ENCODE measurements around the gene SORCS2.

SORCS2 gene

DNA sequence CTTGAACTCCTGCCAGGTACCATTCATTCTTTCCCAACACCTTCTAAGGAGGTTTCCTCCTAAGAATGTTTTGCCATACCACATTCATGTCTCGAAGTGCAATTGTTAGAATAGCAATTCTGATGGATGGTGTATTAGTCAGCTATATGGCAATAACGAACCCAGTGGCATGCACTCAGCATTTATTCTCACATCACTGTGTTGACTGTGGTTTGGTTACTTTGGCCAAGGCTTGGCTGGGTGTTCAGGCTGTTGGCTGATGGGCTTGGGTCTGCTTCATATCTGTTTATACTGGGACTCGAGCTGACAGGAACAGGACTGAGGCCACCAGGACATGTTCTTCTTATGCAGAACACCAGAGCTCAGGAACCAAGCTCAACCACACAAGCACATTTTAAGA is 210.7 kb downstream of the SORCS2 start:
- FAIRE-seq = peak; percentile 35
- DNase-seq (ENCODE audit: low spot score) = peak; percentile 18

DNA sequence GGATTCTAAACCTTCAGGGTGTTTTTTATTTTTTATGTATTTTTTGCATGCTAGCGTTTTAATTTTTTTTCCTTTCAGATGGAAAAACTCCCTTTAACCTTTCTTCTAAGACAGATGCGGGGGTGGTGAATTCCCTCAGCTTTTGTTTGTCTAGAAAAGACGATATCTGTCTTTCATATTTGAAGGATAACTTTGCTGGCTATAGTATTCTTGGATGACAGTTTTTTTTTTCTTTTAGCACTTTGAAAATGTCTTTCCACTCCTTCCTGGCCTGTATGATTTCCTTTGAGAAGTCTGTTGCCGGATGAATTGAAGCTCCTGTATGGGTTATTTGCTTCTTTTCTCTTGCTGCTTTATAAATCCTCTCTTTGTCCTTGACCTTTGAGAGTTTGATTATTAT is 215.8 kb downstream of the SORCS2 start:
- FAIRE-seq (no peak), DNase-seq (ENCODE audit: low spot score) (no peak)

DNA sequence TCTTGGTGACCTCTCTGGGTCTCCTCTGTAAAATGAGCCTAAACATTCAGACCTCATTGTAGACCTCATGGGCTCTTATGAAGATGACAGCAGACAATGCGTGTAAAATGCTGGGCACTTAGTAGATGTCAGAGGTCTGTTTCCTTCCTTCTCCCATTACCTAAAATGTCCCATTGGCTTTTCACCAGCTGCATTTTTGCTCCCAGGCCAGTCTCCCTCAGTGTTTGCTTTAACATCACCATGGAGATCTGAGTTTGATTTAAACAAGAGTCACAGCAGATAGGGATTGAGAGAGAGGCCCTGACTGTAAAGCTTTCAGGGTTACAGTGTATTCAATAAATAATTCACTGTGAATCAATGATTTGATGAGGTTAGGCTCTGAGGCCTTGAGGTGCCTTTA is 218.1 kb downstream of the SORCS2 start:
- FAIRE-seq (no peak), DNase-seq (ENCODE audit: low spot score) (no peak)

DNA sequence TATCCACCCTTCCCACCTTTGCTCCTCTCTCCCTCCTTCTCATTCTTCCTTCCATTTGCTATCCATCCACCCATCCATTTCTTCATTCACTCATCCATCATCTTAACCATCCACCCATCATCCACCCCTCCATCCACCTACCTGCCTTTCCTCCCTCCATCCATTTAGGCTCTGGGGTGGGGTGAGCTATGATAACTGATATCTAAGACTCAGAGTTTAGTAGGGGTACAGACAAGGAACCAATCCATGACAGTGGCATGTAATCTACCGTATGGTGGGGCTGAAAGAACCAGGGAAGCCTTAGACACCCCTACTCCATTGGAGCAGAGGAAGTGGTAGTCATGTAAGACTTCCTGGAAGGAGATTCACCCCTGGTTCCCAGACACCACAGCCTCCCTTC is 219.2 kb downstream of the SORCS2 start:
- FAIRE-seq (no peak), DNase-seq (ENCODE audit: low spot score) (no peak)

DNA sequence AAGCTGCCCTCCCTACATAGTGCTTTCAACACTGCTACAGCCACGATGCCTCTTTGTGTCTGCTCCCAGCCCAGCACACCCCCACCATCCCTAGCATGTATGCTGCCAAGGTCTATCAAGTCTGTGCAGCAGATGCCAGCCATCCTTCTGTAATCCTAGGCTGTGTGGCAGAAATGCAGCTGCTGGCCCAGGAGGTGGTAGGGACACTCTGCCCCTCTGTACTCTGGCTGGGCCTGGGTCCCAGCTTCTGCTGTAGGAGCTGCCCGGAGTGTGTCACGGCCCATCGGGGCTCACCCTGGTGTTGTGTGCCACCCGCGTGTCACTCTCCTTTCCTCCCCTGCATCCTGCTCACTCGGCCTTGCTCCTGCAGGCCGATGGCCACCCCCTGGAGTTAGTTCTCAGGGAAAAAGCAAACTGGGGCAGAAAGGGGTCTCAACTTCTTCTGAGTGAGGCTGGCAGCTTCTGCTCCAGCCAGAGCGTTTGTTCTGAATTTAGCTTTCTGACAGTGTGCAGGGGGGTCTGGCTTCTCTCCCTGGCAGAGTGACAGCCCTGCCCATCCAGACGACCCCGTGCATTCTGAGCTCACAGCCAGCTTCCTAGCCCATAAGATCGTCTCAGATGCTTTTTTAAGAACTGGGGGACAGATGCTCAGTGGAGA is 219.7 kb downstream of the SORCS2 start:
- FAIRE-seq = no peak
- no peak for DNase-seq (ENCODE audit: low spot score)

DNA sequence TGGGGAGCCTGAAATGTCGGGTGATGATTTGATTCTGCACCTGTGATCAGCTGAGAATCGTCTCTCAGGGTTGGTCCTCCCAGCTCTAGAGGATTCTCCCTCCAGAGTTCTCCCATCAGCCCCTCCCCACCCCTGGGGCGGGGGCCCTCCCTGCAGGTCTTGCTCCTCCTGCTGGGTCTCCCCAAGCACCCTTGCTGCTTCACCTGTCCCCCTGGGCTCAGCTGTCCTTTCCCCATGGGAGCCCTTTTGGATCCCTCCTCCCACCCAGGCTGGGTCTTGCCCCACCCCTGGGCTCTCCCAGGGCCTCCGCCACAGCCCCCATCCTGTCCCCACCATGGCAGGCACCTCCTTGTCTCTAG is 220.2 kb downstream of the SORCS2 start:
- FAIRE-seq = no peak
- DNase-seq (ENCODE audit: low spot score) = no peak

DNA sequence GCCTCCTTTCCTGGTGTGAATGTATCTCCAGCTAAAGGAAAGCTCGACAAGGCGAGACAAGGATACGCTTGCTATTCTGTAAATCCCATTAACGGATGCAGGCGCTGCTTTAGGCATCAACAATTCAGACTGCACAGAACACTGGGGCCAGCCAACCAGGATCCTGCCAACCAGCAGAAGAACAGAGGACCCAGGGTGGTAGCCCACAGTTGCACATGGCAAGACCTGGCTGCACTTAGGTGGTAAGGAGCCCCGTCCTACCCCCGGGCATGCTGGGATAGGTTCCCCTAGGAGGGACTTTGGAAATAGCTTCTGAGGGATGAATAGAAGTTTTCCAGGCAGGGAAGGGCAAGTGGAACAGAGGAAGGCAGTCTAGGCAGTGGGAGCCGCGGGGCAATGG is 221.7 kb downstream of the SORCS2 start:
- FAIRE-seq = no peak
- no peak for DNase-seq (ENCODE audit: low spot score)

DNA sequence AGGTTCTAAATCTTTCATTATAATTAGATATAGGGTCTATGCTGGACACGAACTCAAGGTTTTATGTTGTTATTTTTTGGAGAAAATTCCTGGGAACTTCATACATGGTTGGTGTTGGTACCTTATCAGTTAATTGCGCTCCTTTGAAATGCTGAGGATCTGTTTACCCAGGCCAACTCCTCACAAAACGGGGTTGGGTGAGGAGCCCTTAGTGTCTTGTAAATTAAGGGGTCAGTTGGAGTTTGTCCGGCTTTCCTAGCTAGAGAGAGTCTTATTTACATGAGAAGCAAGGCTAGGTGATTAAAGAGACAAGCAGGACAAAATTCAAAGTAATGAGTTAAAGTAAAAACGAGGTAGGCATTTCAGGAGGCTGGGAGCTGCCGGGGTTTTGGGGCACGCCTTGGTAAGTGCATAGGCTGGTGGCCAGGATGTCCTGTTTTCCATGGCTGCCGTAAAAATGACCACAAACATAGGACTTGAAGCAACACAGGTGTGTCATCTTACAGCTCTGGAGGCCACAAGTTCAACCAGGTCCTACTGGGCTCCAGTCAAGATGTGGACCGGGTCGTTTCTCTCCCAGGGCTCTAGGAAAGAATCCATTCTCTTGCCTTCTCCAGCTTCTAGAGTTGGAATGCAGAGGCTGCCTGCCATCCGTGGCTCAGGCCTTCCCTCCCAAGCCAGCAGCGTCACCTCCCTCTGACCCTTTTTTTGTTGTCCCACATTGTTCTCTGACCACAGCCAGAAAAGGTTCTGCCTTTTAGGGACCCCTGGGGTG is 222.6 kb downstream of the SORCS2 start:
- DNase-seq (ENCODE audit: low spot score) = no peak
- no peak for FAIRE-seq

DNA sequence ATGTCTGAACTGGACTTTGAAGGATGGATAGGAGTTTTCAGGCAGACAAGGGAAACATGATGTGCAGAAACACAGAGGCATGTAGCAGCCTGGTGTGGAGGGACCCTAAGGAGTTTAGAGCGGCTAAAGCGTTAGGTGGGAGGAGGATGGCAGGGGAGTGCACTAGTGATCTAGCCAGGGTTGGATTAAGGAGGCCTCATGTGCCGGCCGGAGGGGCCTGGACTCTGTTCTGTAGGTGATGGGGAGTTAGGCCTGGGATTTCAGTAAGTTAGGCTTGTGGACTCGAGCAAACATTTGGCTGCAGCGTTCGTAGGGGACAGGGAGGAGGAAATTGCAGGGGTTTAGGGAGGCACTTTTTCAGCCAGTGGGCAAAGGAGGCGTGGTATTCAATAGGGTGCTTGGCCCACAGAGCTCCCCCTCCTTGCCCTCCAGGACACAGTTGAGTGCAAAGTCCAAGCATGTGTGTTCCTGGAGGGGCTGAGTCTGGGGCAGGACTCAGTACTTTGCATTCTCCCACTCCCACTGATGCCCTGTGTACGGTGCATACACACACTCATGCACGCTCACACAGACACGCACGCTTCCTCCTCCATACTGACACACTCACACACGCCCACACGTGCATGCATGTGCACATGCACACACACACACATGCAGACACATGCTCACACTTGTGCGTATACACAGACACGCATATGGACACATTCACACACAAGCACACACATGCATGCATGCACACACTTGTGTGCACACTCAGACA is 223.8 kb downstream of the SORCS2 start:
- FAIRE-seq = no peak
- no peak for DNase-seq (ENCODE audit: low spot score)

DNA sequence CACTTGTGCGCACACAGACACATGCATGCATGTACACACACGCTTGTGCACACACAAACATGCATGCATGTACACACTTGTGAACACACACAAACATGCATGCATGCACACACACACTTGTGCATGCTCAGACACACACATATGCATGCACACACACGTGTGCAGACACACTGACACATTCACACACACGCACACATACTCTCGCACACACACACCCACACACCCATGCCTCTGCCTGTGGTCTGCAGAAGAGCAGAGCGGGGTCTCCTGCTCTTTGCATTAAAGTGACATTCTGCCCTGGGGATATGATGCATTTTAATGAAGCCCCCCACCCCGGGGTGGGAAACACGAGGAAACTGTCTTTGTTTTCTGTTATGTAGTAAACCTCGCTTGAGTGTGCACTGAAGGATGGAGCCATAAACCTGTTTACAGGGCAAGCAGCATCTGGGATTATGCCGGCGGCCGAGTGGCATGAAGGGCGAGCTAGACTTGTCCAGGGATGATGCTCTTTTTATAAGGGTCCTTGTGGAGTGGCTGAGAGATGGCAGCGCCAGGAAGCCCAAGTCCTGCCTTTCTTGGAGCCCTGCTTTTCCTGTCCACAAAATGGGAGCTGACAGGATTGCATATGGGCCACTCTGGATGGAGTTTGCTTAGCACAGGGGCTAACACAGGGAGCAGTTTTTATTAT is 224.6 kb downstream of the SORCS2 start:
- DNase-seq (ENCODE audit: low spot score) (no peak), FAIRE-seq (peak; percentile 87)

DNA sequence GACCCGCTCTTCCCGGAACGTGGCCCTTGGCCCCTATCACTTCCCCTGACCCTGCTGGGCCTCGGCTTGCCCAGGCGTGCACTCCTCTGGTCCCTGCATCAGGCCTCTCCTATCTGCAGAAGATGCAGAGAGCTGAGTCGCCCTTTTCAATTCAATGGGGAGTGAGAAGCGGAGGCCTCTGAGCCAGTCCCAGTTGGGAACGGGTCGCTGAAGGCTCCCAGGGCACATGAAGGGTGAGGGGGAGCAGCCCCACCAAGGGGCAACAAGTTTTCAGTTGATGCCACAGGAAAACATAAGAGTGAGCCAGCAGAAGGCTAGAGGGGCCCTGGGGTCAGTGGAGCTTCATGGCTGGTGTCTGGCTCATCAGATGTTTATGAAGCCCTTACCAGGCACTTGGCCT is 225.3 kb downstream of the SORCS2 start:
- FAIRE-seq (no peak), DNase-seq (ENCODE audit: low spot score) (no peak)

DNA sequence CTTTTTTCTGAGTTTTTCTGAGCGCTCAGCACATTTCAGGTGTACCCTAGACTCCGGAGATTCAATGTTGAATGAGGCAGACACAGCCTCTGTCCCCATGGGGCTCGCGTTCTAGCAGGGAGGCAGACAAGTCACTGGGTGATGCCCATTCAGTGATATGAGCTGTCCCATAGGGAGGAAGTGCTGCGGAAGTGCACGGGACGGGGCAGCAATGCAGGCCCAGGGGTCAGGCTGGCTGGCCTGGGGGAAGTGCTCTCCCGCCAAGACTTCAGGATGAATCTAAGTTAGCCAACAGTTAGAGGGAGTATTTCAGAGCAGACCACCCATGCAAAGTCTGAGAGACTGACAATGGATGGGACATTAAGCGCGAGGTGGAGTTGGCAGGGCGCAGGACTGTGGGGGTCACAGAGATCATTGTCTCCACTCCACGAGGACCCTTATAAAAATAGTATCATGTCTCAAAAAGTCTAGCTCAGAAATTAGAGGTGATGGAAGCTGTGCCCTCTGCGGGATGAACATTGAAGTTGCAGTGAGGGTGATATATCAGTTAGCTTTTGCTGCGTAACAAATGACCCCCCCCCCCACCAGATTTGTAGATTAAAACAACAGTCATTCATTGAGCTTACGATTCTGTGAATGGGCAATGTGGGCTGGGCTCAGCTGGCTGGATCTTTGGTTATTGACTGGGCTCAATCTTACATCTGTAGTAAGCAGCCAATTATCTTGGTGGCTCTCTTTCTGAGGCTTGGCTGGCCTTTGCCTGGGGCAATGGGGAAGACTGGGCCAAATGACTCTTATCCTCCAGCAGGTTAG is 226.0 kb downstream of the SORCS2 start:
- FAIRE-seq = no peak
- no peak for DNase-seq (ENCODE audit: low spot score)

DNA sequence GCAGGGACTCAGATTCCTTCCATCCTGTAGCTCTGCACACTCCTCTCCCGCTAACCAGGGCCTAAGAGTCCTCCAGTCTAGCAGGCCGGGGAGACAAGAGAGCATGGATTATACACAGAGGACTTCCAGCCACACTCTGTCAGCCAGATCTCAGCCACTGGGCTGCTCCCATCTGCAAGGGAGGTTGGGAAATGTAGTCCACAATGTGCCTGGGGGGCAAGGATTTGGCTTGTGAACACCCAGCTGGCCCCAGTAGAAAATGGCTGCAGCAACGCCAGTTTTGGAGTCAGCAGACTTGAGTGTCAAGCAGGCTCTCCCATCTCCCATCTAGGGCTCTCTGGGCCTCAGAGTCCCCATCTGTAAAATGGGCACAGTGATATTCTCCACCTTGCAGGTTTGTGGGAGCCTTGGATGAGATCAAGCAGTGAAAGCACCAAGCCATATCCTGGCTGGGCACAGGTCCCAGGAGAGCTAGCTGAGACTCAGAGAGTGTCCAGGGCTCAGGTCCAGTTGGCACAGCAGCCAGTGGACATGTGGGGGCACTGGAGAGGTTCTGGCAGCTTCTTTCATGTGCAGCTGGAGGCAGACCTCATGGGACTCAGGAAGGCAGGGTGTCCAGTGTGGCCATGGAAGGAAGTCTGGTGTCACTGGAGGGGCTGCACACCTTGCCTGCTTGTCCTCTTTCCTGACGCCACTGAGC is 227.8 kb downstream of the SORCS2 start:
- DNase-seq (ENCODE audit: low spot score) (no peak), FAIRE-seq (no peak)

DNA sequence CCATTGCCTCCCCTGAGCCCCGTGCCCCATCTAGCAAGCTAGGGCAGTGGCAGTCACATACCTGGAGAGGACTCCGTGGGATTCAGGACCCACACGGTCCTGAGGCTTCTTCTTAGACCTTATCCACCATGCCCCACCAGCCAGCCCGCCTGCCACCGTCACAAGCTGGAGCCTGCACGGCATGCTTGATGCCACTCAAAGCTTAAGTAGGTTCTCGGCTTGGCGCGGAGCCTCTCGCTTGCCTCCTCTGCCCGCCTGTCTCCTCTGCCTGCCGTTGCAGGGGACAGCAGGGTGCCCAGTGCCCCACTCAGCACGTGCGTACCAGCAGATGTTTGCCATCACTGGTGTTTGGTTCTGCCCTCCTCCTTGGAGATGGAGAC is 228.3 kb downstream of the SORCS2 start:
- DNase-seq (ENCODE audit: low spot score) = no peak
- FAIRE-seq = no peak

DNA sequence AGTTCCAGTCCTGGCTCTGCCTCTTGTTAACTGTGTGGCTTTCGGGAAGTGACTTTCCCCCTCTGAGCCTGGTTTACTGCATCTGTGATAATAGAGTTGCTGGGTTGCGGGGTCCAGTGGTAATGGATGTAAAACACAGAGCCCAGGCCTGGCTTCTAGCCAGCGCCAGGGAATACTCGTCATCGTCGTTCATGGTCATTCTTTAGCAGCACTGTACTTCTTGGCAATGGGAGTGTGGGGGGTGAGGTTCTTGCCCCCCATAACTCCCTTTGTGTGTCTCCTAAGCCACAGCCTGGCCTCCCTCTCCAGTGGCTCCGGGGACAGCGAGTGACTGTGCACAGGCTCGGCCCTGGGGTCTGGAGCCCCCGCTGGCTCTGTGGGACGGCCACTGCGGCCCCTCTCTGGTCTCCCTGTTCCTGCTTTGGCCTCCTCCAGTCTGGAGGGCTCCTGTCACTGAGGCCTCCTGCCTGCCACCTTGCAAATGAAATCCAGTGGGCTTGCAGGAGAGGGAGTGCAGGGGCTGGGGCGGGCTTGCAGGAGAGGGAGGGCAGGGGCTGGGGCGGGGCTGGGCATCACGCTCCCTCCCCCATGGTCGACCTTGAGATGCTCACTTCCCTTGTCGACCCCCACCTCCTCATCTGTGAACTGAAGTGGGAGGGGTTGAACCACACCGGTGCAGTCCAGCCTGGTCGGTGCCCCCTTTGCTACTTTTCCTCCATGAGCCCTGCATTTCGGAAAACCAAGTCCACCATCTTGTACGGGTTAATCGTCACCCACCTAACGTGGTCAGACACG is 229.2 kb downstream of the SORCS2 start:
- DNase-seq (ENCODE audit: low spot score) (no peak), FAIRE-seq (no peak)

DNA sequence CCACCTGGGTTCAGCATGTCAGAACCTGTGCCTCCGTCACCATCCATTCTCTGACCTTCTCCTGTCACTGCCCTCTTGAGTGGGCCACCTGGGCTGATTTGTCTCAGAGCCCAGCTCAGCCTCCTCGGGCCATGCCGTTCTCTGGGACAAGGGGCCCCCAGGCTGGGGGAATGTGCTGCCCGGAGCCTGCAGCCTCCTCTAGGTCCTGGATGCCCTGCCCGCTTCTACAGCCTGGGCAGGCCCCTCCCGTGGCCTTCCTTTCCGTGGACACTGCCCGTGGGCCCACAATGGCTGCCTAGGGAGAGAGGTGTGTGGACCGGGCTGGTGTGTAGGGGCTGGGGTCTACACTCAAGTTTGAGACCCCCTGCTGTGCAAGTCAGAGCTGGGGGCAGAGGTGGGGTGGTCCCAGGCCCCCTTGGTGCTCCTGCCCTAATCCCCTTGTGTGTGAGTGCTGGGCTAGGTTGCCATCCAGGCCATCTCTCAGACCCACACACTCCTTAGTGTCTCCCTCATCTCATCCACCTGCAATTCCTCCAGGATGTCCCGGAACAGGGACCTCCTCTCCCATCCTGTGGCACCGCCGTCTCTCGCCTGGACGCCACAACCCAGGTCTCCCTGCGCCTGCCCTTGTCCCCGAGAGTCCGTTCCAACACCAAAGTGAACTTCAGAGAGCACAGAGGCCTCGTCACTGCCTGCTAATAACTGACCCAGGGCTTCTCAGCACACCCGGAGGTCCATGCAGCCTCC is 230.0 kb downstream of the SORCS2 start:
- FAIRE-seq = no peak
- DNase-seq (ENCODE audit: low spot score) = no peak

DNA sequence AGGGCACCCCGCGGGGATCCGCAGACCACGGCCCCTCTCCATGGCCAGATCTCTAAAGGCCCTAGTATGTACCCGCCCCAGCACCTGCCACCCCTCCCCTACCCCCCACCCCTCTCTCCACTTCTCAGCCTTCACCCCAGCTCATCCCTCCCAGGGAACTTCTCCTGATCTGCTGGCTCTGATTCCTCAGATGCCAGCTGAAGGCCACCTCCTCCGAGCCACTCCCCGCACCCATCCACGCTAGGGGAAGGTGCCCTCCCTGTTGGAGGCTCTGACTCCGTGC is 230.5 kb downstream of the SORCS2 start:
- FAIRE-seq = no peak

DNA sequence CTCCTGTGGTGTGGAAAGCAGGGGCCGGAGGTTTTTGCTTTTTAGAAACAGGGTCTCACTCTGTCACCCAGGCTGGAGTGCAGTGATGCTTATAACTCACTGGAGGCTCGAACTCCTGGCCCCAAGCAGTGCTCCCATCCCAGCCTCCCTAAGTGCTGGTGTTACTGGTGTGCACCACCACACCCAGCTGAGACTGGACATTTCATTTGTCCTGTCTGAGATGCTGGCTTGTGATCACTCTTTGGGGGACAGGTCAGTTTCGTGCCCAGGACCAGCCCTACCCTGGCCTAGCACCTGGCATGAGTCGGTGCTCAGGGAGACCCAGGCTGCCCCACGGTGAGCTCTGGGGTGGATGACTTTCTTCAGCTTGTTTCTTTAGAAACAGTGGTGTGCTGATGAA is 231.1 kb downstream of the SORCS2 start:
- DNase-seq (ENCODE audit: low spot score) = no peak
- FAIRE-seq = no peak

More for the DNA sequence above, 230.5 kb downstream of the SORCS2 start:
- DNase-seq (ENCODE audit: low spot score) = no peak
